OCI-LY1 (cell line): ENCODE measurements around the gene SUSD1.

Source experiments
- H2AFZ ChIP-seq: fragments of 200-600 bp; sonication (generic), shearing (Covaris generic); 2 replicates; pipeline ENCODE4 v1.6.0; 2014; ENCODE audit warnings: antibody characterized with exemption, mild to moderate bottlenecking, low read length
- H3F3A ChIP-seq: fragments of 200-600 bp; sonication (generic), shearing (Covaris generic); 2 replicates; pipeline ENCODE4 v1.6.0; 2014; ENCODE audit warnings: mild to moderate bottlenecking, antibody characterized with exemption, low read length, moderate library complexity; ENCODE audit not compliant: insufficient read depth
- H3K27ac ChIP-seq: fragments of 200-600 bp; sonication (generic); 2 replicates; pipeline ENCODE4 v1.5.1; 2014; ENCODE audit warnings: low read length, mixed run types, mild to moderate bottlenecking, low read depth; ENCODE audit not compliant: poor library complexity, severe bottlenecking
- H3K27me3 ChIP-seq: fragments of 200-600 bp; sonication (generic); 2 replicates; pipeline ENCODE4 v1.6.0; 2014; ENCODE audit warnings: antibody characterized with exemption, mild to moderate bottlenecking, low read length, moderate library complexity; ENCODE audit not compliant: insufficient read depth
- H3K36me3 ChIP-seq: fragments of 200-600 bp; sonication (generic); 2 replicates; pipeline ENCODE4 v1.6.1; 2014; ENCODE audit warnings: mild to moderate bottlenecking, antibody characterized with exemption, low read length, moderate library complexity, mixed read lengths; ENCODE audit not compliant: insufficient read depth
- H3K4me1 ChIP-seq: fragments of 200-600 bp; sonication (generic); 2 replicates; pipeline ENCODE4 v1.5.1; 2014; ENCODE audit warnings: mild to moderate bottlenecking, low read length, moderate library complexity; ENCODE audit not compliant: insufficient read depth, severe bottlenecking
- H3K4me2 ChIP-seq: fragments of 200-600 bp; sonication (generic), shearing (Covaris generic); 2 replicates; pipeline ENCODE4 v1.6.1; 2014; ENCODE audit warnings: low read length
- H3K4me3 ChIP-seq: fragments of 200-600 bp; sonication (generic); 2 replicates; pipeline ENCODE4 v1.5.1; 2014; ENCODE audit warnings: low read length, low read depth, mild to moderate bottlenecking, mixed read lengths; ENCODE audit not compliant: poor library complexity, severe bottlenecking
- H3K79me2 ChIP-seq: fragments of 200-600 bp; shearing (Covaris generic); 2 replicates; pipeline ENCODE4 v1.6.1; 2016; ENCODE audit warnings: mixed run types, low read length, mixed read lengths; ENCODE audit not compliant: insufficient read depth
- H3K9ac ChIP-seq: fragments of 200-600 bp; sonication (generic), shearing (Covaris generic); 2 replicates; pipeline ENCODE4 v1.6.1; 2014; ENCODE audit warnings: mild to moderate bottlenecking, low read length, mixed read lengths
- H3K9me2 ChIP-seq: fragments of 200-600 bp; sonication (generic), shearing (Covaris generic); 2 replicates; pipeline ENCODE4 v1.6.1; 2014; ENCODE audit warnings: low read depth, mild to moderate bottlenecking, low read length, mixed read lengths
- H3K9me3 ChIP-seq: fragments of 200-600 bp; shearing (Covaris generic); 2 replicates; pipeline ENCODE4 v1.6.1; 2014; ENCODE audit warnings: low read length, mixed read lengths
- H4K20me1 ChIP-seq: fragments of 200-600 bp; sonication (generic), shearing (Covaris generic); 2 replicates; pipeline ENCODE4 v1.6.0; 2016; ENCODE audit warnings: mild to moderate bottlenecking, low read length; ENCODE audit not compliant: insufficient read depth
- EZH2 ChIP-seq: fragments of 200-600 bp; sonication (generic), shearing (Covaris generic); IDR thresholded peaks from 2 replicates; pipeline ENCODE4 v1.8.0; 2017; ENCODE audit warnings: borderline replicate concordance, mixed run types, mild to moderate bottlenecking, antibody characterized with exemption, low read length, moderate library complexity, mixed read lengths
- TF ChIP-seq, protein P1 (sequence below): fragments of 200-600 bp; sonication (generic), shearing (Covaris generic); IDR thresholded peaks from 2 replicates; pipeline ENCODE4 v1.5.1; 2017; ENCODE audit warnings: mild to moderate bottlenecking, antibody characterized with exemption, low read length, moderate library complexity, mixed read lengths

The SUSD1 gene

DNA sequence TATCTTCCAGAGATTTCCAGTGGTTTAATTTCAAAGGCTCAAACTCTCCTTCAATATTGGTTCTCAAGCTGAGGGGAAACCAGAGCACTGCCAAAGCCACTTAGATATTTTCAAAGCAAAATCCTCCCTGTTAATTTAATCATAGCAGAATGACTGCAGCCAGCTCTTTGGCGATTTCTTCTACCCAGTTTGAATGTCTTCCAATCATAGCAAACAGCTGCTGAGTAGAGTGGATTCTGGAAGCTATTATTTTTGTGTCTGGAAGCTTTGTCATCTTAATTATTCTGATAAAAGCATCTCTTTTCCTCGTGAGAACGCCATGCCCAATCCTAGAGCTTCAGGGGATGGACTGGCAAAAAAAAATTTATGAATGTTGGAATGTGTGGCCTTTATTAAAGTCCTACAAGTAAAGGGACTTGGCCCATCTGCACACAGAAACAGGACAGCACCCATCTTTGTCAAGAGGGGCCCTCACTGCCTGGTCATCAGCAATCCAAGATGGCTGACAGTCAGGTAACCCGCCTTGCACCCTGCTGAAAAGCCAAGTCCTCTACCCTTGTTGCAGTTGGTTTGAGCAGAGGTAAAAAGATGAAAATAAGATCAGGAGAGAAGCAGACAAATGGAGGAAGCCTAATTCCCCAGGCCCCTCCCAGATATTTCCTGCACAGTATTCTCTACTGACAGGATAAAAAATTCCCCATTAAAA lies 125.1 kb downstream of the SUSD1 start:
- Histone ChIP-seq H3K27me3 (no peaks in the 10 kb centered on the region), H3K9ac (no peak overlapping the region), H3K4me3 (no peak overlapping the region), H3K27ac (no peak overlapping the region), H3K4me1 (no peaks in the 10 kb centered on the region), H3K9me3 (no peaks in the 10 kb centered on the region), H2AFZ (no peak overlapping the region), H3K4me2 (no peak overlapping the region), H3K9me2 (no peaks in the 10 kb centered on the region), H3F3A (no peaks in the 10 kb centered on the region), H3K79me2 (no peaks in the 10 kb centered on the region), H4K20me1 (no peaks in the 10 kb centered on the region), H3K36me3 (no peaks in the 10 kb centered on the region)
- TF ChIP-seq, protein P1, sequence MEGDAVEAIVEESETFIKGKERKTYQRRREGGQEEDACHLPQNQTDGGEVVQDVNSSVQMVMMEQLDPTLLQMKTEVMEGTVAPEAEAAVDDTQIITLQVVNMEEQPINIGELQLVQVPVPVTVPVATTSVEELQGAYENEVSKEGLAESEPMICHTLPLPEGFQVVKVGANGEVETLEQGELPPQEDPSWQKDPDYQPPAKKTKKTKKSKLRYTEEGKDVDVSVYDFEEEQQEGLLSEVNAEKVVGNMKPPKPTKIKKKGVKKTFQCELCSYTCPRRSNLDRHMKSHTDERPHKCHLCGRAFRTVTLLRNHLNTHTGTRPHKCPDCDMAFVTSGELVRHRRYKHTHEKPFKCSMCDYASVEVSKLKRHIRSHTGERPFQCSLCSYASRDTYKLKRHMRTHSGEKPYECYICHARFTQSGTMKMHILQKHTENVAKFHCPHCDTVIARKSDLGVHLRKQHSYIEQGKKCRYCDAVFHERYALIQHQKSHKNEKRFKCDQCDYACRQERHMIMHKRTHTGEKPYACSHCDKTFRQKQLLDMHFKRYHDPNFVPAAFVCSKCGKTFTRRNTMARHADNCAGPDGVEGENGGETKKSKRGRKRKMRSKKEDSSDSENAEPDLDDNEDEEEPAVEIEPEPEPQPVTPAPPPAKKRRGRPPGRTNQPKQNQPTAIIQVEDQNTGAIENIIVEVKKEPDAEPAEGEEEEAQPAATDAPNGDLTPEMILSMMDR: no peak
- TF ChIP-seq EZH2: no peak

DNA sequence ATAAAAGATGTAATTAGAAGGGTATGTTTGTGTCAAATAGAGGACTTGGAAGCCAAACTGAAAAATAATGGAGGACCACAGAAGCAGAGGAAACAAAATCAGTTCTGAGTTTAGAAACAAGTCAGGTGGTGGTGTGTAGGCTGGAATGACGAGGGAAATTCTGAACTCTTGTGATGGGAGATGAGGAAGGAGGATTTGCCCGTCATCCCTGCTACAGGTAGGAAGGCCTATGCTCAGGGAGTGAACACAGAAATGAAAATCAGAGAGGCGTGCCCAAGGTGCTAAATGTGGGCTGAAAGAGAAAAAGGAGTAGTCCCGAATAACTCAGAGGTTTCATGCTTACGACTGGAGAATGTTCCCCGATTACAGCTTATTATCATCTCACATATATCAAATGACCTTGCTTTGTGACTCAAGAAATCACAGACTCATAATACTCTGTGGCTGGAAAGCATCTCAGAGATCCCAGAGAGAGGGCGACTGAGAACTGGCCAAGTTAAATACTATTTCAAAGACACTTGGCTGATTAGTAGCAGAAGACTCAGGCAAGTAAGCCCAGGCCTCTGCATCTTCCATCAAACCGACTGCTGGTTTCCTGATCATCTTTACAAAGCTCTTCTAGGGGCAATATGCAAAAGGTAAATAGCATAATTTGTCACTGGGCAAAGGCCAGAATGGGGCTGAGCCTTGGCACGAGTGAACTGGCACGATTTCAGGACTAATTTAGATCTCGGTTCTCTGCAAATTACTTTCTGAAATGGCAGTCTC lies 126.0 kb downstream of the SUSD1 start:
- Histone ChIP-seq H3F3A (no peaks in the 10 kb centered on the region), H2AFZ (no peak overlapping the region), H3K9me3 (no peaks in the 10 kb centered on the region)

DNA sequence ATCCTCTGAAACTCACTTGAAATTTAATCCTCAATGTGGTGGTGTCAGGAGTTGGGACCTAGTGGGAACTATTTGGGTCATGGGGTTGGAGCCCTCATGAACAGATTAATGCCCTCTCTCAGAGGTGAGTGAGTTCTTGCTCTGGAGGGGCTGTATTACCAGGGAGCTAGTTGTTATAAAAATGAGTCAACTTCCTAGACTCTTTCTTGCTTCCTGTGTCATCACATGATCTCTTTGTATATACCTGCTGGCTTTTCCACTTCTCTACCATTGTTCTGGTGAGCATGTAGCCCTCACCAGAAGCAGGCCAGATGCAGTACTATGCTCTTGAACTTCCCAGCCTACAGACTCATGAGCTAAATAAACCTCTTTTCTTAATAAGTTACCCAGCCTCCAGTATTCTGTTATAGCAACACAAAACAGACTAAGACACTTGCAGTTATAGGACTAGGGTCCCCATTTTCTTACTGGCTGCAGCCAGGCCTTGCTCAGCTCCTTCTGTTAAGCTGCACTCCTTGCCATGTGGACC lies 127.5 kb downstream of the SUSD1 start:
- no peaks in the 10 kb centered on the region for H3K4me1 ChIP-seq
- no peaks in the 10 kb centered on the region for H3K9me2 ChIP-seq
- no peaks in the 10 kb centered on the region for H3K79me2 ChIP-seq
- no peak overlapping the region for H3K4me3 ChIP-seq
- no peaks in the 10 kb centered on the region for H3K36me3 ChIP-seq
- H3K27ac ChIP-seq: no peak overlapping the region
- H3K27me3 ChIP-seq: no peaks in the 10 kb centered on the region
- no peaks in the 10 kb centered on the region for H3F3A ChIP-seq
- TF ChIP-seq, protein P1: no peak
- TF ChIP-seq EZH2: no peak
- H3K9me3 ChIP-seq: no peaks in the 10 kb centered on the region
- H3K4me2 ChIP-seq: no peak overlapping the region
- no peak overlapping the region for H2AFZ ChIP-seq
- no peak overlapping the region for H3K9ac ChIP-seq
- no peaks in the 10 kb centered on the region for H4K20me1 ChIP-seq

More for the DNA sequence above, 126.0 kb downstream of the SUSD1 start:
- Histone ChIP-seq H3K4me3 (no peak overlapping the region), H3K79me2 (no peaks in the 10 kb centered on the region), H3K27me3 (no peaks in the 10 kb centered on the region), H3K4me1 (no peaks in the 10 kb centered on the region), H3K9ac (no peak overlapping the region), H3K36me3 (no peaks in the 10 kb centered on the region), H3K4me2 (no peak overlapping the region), H3K9me2 (no peaks in the 10 kb centered on the region), H4K20me1 (no peaks in the 10 kb centered on the region), H3K27ac (no peak overlapping the region)
- TF ChIP-seq, protein P1: no peak
- TF ChIP-seq EZH2: no peak
